HepG2 (cell line): ENCODE measurements around the gene RPL26. TPM values are rescaled to one million over a fixed set of nuclear protein-coding genes. Genes with fewer than 3 reads are reported as not detected.

ENCODE experiments used
- ATAC-seq: fragments of 200-7000 bp; cut with Tn5 transposase; 3 replicates; pipeline ENCODE4 v1.9.1; 2020; ENCODE audit warnings: mild to moderate bottlenecking, moderate library complexity
- BruUV-seq: library from RNA; stranded (reverse); fragments of 400-500 nt; replicated peaks from 2 replicates; lab custom pipeline; 2021; lab: Mats Ljungman, UMichigan
- CTCF ChIA-PET: fragments of 300-600 bp; formaldehyde crosslinking; extraction: SDS; loops from one replicate; lab custom pipeline; 2021; ENCODE audit warnings: low total read pairs, inconsistent platforms, low intra/inter-chr PET ratio; lab: Yijun Ruan, JAX
- POLR2A ChIA-PET: fragments of 350-600 bp; sonication (Branson Sonifier 250); formaldehyde crosslinking; loops from one replicate; lab custom pipeline; 2020; ENCODE audit warnings: antibody characterized with exemption, inconsistent platforms; lab: Yijun Ruan, JAX
- DNase-seq: peaks from one replicate; pipeline ENCODE4 v3.0.0-alpha.2; 2015; ENCODE audit warnings: low spot score
- FAIRE-seq: peaks from 3 replicates; lab custom pipeline; 2011; peaks lifted over from hg19 to GRCh38; lab: Jason Lieb, UNC
- H2AFZ ChIP-seq: one replicate; pipeline ENCODE4 v1.6.1; 2011; ENCODE audit warnings: low read length, inconsistent platforms
- H3K27ac ChIP-seq: fragments of 300-600 bp; 3 replicates; pipeline ENCODE4 v1.8.0; 2011; ENCODE audit warnings: mixed run types, mild to moderate bottlenecking, mixed read lengths, low read length, inconsistent platforms; ENCODE audit not compliant: insufficient read depth; ENCODE audit errors: extremely low read length
- H3K27me3 ChIP-seq, 2 experiments: fragments of 200-600 bp in 1 of 2; 2 replicates in 1 of 2; 3 replicates in 1 of 2; pipeline versions ENCODE4 v1.6.0 to v1.8.0; 2011; ENCODE audit warnings: low read length in 2 of 2, mild to moderate bottlenecking in 2 of 2, moderate library complexity in 2 of 2, inconsistent platforms in 1 of 2; ENCODE audit not compliant: insufficient read depth in 2 of 2, control insufficient read depth in 1 of 2
- H3K36me3 ChIP-seq, 2 experiments: fragments of 200-600 bp in 1 of 2; replicated peaks in 1 of 2; 2 replicates in 1 of 2; 3 replicates in 1 of 2; pipeline versions ENCODE4 v1.5.1 to v1.8.0; 2011; ENCODE audit warnings: low read length in 2 of 2, inconsistent platforms in 1 of 2; ENCODE audit not compliant: insufficient read depth in 2 of 2, control insufficient read depth in 1 of 2
- H3K4me1 ChIP-seq: 2 replicates; pipeline ENCODE4 v1.5.1; 2012; ENCODE audit warnings: low read length, inconsistent platforms; ENCODE audit not compliant: insufficient read depth
- H3K4me2 ChIP-seq: 2 replicates; pipeline ENCODE4 v1.6.0; 2011; ENCODE audit warnings: low read depth, low read length, inconsistent platforms
- H3K4me3 ChIP-seq, 3 experiments: fragments of 200-600 bp in 1 of 3; sonication (generic), shearing (Covaris generic) in 1 of 3; replicated peaks in 1 of 3; 2 replicates each; pipeline ENCODE4 v1.5.1; 2011 to 2016; ENCODE audit warnings: low read length in 3 of 3, inconsistent platforms in 2 of 3, low read depth in 2 of 3, mild to moderate bottlenecking in 2 of 3, control low read depth in 1 of 3, mixed read lengths in 1 of 3; ENCODE audit not compliant: insufficient read depth in 1 of 3
- H3K79me2 ChIP-seq: one replicate; pipeline ENCODE4 v1.6.1; 2011; ENCODE audit warnings: low read length, inconsistent platforms; ENCODE audit not compliant: insufficient read depth
- H3K9ac ChIP-seq: 2 replicates; pipeline ENCODE4 v1.6.0; 2011; ENCODE audit warnings: mild to moderate bottlenecking, low read depth, low read length, inconsistent platforms; ENCODE audit not compliant: insufficient read depth
- H3K9me3 ChIP-seq: 2 replicates; pipeline ENCODE4 v1.5.1; 2012; ENCODE audit warnings: mild to moderate bottlenecking, low read length
- H4K20me1 ChIP-seq: 2 replicates; pipeline ENCODE4 v1.6.0; 2011; ENCODE audit warnings: inconsistent platforms, mild to moderate bottlenecking, low read length, moderate library complexity; ENCODE audit not compliant: insufficient read depth
- RFXAP ChIP-seq: sonication (generic); formaldehyde crosslinking; IDR thresholded peaks from 2 replicates; pipeline ENCODE4 v1.4.0; 2020; ENCODE audit warnings: missing genetic modification reagents, borderline replicate concordance
- YY1 ChIP-seq: IDR thresholded peaks from 2 replicates; pipeline ENCODE4 v1.6.1; 2011; ENCODE audit warnings: low read length, low read depth, moderate library complexity, mild to moderate bottlenecking; ENCODE audit not compliant: insufficient read depth, insufficient replicate concordance
- ZNF558 ChIP-seq: sonication (generic); formaldehyde crosslinking; IDR thresholded peaks from 2 replicates; pipeline ENCODE4 v1.9.0; 2022; ENCODE audit warnings: mild to moderate bottlenecking, missing genetic modification reagents, borderline replicate concordance
- WGBS: methylation state at CpG from one replicate; pipeline ENCODE4 v1.1.6; 2017; ENCODE audit warnings: low lambda C conversion rate; 5-methylcytosine and 5-hydroxymethylcytosine counted together
- in situ Hi-C: cut with HindIII; loops from 2 replicates; pipeline ENCODE4 v1.10.0; 2017; ENCODE audit warnings: low pct_unique_long_range_greater_than_20kb; ENCODE audit not compliant: extremely low pct_ligation_motif_present
- intact Hi-C: fragments of 100-400 bp; cut with micrococcal nuclease; formaldehyde crosslinking; loops from one replicate; pipeline ENCODE4 v1.10.0; 2022; ENCODE audit not compliant: unreplicated experiment
- polyA plus RNA-seq, 8 experiments: library from polyadenylated mRNA; depleted of rRNA in 3 of 8; stranded (reverse) in 7 of 8; unstranded in 1 of 8; fragments of >200 nt; fragmentation: Illumina TruSeq in 4 of 8; extraction: Trizol in 4 of 8; gene quantifications; 2 replicates each; pipeline versions ENCODE4 v1.2.1 to v1.2.3, GENCODE V29; 2011 to 2016; ENCODE audit warnings: low read depth in 4 of 8, missing spikeins in 1 of 8, mixed read lengths in 1 of 8; ENCODE audit not compliant: insufficient read depth in 1 of 8
- total RNA-seq, 5 experiments: library from RNA; depleted of rRNA; stranded (reverse); fragments of >200 nt; fragmentation: Illumina TruSeq; extraction: Trizol; gene quantifications; 2 replicates each; pipeline ENCODE4 v1.2.3, GENCODE V29; 2016; ENCODE audit warnings: low read depth in 1 of 5
- TF ChIP-seq, protein P1 (sequence below): sonication (generic); formaldehyde crosslinking; IDR thresholded peaks from 2 replicates; pipeline ENCODE4 v1.4.0; 2020; ENCODE audit warnings: missing genetic modification reagents
- TF ChIP-seq, protein P2 (sequence below): sonication (generic); IDR thresholded peaks from 2 replicates; pipeline ENCODE4 v1.6.1; 2016; ENCODE audit warnings: low read depth, borderline replicate concordance
- TF ChIP-seq, protein P3 (sequence below), 2 experiments: IDR thresholded peaks; 2 replicates each; pipeline ENCODE4 v1.6.1; 2011 to 2012; ENCODE audit warnings: low read length in 2 of 2, borderline replicate concordance in 1 of 2, low read depth in 1 of 2, mild to moderate bottlenecking in 1 of 2, moderate library complexity in 1 of 2

Gene RPL26
- total and polyA plus RNA-seq, 2 of the 13 experiments (the other 11 are each of a cell fraction or from before 2014, with no cell fraction given): 2,817 to 3,529 TPM

DNA sequence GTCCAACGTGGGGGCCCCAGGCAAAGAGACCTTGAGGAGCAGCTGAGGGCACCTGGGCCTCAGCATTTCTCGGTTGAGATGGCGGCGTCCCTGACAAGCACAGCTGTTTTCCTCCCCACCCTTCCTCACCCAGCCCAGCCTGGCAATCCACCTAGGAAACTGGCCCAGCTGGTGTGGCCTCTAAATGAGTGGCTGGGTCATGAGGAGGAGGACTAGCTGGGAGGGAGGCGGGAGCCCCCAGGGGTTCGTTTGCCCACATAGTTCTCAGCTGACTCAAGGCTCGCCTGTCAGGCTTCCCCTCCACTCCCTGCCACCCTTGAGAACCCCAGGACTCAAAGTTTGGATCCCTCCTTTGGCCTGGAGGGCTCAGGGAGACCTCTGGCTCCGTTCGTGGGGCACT lies 8.7 kb upstream of the RPL26 start:
- H3K4me1 ChIP-seq: peaks cover 9% of the 10 kb centered on the region
- no peaks in the 10 kb centered on the region for H3K79me2 ChIP-seq
- H3K27me3 ChIP-seq: peaks cover 0 to 28% of the 10 kb centered on the region in 2 experiments; a peak in 4 of 5 replicates
- H3K36me3 ChIP-seq: no peaks in the 10 kb centered on the region
- no peak overlapping the region for H2AFZ ChIP-seq
- ATAC-seq (peak; percentile 25; the same call in 2 of the 3 replicates), FAIRE-seq (no peak), DNase-seq (no peak)
- peak overlapping the region; percentile 52 for H3K4me2 ChIP-seq
- CTCF ChIA-PET: no interaction called here
- BruUV-seq: no TSS peak
- intact Hi-C loops (no loop called here), in situ Hi-C loops (no loop called here)
- TF ChIP-seq RFXAP (no peak), YY1 (no peak)
- TF ChIP-seq, protein P1, sequence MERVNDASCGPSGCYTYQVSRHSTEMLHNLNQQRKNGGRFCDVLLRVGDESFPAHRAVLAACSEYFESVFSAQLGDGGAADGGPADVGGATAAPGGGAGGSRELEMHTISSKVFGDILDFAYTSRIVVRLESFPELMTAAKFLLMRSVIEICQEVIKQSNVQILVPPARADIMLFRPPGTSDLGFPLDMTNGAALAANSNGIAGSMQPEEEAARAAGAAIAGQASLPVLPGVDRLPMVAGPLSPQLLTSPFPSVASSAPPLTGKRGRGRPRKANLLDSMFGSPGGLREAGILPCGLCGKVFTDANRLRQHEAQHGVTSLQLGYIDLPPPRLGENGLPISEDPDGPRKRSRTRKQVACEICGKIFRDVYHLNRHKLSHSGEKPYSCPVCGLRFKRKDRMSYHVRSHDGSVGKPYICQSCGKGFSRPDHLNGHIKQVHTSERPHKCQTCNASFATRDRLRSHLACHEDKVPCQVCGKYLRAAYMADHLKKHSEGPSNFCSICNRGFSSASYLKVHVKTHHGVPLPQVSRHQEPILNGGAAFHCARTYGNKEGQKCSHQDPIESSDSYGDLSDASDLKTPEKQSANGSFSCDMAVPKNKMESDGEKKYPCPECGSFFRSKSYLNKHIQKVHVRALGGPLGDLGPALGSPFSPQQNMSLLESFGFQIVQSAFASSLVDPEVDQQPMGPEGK (CRISPR knock-in tag): 0 out of 2 replicates have a peak, but pooled peaks have one; percentile 10
- no peaks in the 10 kb centered on the region for H4K20me1 ChIP-seq
- peak overlapping the region in 1 of 3 experiments; percentile 32; a peak in 1 of 6 replicates for H3K4me3 ChIP-seq
- H3K9me3 ChIP-seq: no peaks in the 10 kb centered on the region
- no peak overlapping the region for H3K9ac ChIP-seq
- H3K27ac ChIP-seq: no peak overlapping the region
- WGBS: 15% methylated on average over 4 of the region's 9 CpGs
- POLR2A ChIA-PET: interaction anchor here (1.2 kb wide), 1 partner anchor 9 kb away, joined by 4 read pairs; the partner anchor contains the start of gene RPL26

DNA sequence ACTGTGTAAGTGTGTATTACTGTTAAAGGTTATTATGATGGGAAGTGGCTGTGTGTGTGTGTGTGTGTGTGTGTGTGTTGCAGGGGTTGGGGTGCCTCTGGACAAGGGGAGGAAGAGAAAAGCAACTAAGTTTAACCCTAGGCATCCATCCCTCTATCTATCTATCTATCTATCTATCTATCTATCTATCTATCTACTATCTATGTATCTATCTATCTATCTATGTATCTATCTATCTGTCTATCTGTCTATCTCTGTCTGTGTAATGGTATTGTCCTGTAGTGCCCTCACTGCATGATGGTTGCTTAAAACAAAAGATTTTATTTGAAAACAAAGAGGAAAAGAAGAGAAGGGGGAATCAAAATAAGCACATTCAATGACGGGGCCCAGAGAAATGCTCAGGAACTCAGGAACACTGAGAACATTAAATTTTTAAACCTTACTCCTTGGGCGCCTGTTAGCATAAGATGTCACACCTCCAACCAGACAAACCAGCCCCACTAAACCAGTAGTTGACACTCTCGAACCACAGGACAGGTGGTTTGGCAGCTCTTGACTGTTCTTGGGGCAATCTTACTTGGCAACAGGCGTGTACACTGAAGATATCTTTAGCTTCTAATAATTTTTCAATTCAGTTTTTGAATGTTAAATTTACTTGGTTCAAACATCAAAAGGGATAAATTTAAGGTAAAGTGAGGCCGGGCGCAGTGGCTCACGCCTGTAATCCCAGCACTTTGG lies 5.1 kb upstream of the RPL26 start:
- FAIRE-seq (no peak), DNase-seq (no peak), ATAC-seq (no peak)
- H4K20me1 ChIP-seq: no peaks in the 10 kb centered on the region
- in situ Hi-C loops (no loop called here), intact Hi-C loops (loop anchor here (10.0 kb wide), 1 partner anchor 47 kb away; the partner anchor contains the start of gene NDEL1)
- H3K4me2 ChIP-seq: no peak overlapping the region
- no peaks in the 10 kb centered on the region for H3K9me3 ChIP-seq
- H3K4me3 ChIP-seq: no peak overlapping the region
- H3K9ac ChIP-seq: no peak overlapping the region
- no TSS peak for BruUV-seq
- H2AFZ ChIP-seq: no peak overlapping the region
- H3K36me3 ChIP-seq: no peaks in the 10 kb centered on the region
- peaks cover 25% of the 10 kb centered on the region for H3K4me1 ChIP-seq
- no peaks in the 10 kb centered on the region for H3K79me2 ChIP-seq
- H3K27ac ChIP-seq: no peak overlapping the region
- CTCF ChIA-PET: no interaction called here
- WGBS: 63% methylated on average over 7 of the region's 7 CpGs
- H3K27me3 ChIP-seq: peaks cover 0 to 14% of the 10 kb centered on the region in 2 experiments; a peak in 1 of 5 replicates
- POLR2A ChIA-PET: no interaction called here
- TF ChIP-seq, protein P2, sequence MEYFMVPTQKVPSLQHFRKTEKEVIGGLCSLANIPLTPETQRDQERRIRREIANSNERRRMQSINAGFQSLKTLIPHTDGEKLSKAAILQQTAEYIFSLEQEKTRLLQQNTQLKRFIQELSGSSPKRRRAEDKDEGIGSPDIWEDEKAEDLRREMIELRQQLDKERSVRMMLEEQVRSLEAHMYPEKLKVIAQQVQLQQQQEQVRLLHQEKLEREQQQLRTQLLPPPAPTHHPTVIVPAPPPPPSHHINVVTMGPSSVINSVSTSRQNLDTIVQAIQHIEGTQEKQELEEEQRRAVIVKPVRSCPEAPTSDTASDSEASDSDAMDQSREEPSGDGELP: no peak
- TF ChIP-seq, protein P3, sequence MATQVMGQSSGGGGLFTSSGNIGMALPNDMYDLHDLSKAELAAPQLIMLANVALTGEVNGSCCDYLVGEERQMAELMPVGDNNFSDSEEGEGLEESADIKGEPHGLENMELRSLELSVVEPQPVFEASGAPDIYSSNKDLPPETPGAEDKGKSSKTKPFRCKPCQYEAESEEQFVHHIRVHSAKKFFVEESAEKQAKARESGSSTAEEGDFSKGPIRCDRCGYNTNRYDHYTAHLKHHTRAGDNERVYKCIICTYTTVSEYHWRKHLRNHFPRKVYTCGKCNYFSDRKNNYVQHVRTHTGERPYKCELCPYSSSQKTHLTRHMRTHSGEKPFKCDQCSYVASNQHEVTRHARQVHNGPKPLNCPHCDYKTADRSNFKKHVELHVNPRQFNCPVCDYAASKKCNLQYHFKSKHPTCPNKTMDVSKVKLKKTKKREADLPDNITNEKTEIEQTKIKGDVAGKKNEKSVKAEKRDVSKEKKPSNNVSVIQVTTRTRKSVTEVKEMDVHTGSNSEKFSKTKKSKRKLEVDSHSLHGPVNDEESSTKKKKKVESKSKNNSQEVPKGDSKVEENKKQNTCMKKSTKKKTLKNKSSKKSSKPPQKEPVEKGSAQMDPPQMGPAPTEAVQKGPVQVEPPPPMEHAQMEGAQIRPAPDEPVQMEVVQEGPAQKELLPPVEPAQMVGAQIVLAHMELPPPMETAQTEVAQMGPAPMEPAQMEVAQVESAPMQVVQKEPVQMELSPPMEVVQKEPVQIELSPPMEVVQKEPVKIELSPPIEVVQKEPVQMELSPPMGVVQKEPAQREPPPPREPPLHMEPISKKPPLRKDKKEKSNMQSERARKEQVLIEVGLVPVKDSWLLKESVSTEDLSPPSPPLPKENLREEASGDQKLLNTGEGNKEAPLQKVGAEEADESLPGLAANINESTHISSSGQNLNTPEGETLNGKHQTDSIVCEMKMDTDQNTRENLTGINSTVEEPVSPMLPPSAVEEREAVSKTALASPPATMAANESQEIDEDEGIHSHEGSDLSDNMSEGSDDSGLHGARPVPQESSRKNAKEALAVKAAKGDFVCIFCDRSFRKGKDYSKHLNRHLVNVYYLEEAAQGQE (IDR thresholded peaks at IDR 0.05; ENCODE audit: borderline replicate concordance in 1 of 2, low read depth in 1 of 2, low read length in 2 of 2): no peak
- no peak for TF ChIP-seq ZNF558 (CRISPR knock-in tag)
